ENCODE measurements around the gene ACTR3.

Gene ACTR3

DNA sequence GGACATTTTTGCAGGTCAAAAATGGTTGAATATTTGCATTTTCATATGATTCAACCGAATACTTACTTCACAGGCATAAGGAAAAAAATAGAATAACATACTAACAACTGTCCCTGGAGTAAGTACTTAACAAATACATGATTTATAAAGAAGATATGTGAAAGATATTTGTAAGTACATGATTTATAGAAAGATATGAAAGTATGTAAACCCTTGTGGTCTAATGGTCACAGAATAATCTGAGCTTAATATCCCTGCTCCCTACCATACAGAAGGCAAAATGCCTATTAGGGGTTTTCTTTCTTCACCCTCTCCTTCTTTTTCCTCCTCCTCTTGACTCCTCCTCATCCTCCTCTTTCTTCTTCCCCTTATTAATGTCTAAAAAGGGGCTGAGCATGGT, 20.6 kb upstream of the ACTR3 start:
- no peak for TF ChIP-seq CTCF (IDR thresholded peaks at IDR 0.05; ENCODE audit: low read depth, low read length, missing control alignments)
- in situ Hi-C loops (cut with HindIII; ENCODE audit: low pct_ligation_motif_present, low sequenced_read_pairs) = no loop called here
- H3K27ac ChIP-seq = no peak overlapping the region
- no peak for DNase-seq
- no peak overlapping the region for H3K4me3 ChIP-seq (ENCODE audit: low read depth, low read length)
- no peaks in the 10 kb centered on the region for H3K27me3 ChIP-seq (replicated peaks)
- H3K36me3 ChIP-seq (replicated peaks) = no peaks in the 10 kb centered on the region

GRCh38 chr2:113872201-113872600, 17.7 kb upstream of the ACTR3 start:
- H3K36me3 ChIP-seq (replicated peaks) = no peaks in the 10 kb centered on the region
- H3K27ac ChIP-seq = no peak overlapping the region
- no peak for TF ChIP-seq CTCF (IDR thresholded peaks at IDR 0.05; ENCODE audit: low read depth, low read length, missing control alignments)
- DNase-seq = peak; percentile 22
- no peak overlapping the region for H3K4me3 ChIP-seq (ENCODE audit: low read depth, low read length)
- H3K27me3 ChIP-seq (replicated peaks) = no peaks in the 10 kb centered on the region
- in situ Hi-C loops (cut with HindIII; ENCODE audit: low pct_ligation_motif_present, low sequenced_read_pairs) = no loop called here

DNA sequence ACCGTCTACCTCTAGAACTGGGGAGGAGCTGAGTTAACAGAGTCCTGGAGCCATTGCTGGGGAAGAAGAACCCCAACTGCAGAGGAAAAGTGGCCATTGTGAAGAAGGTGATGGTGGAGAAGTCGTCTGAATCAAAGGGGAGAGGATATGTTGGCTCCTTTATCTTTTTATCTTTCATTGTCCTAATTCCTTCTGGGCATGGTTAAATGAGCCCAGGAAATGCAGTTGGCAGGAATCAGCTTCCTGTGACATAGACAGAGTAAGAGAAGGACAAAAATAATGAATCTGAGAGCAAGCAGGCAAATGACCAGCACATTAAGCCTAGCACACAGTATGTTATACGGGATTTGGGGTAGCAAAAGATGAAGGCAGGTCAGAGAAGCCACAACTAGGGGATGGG, 16.0 kb upstream of the ACTR3 start:
- TF ChIP-seq CTCF (IDR thresholded peaks at IDR 0.05; ENCODE audit: low read depth, low read length, missing control alignments) = no peak
- in situ Hi-C loops (cut with HindIII; ENCODE audit: low pct_ligation_motif_present, low sequenced_read_pairs) = no loop called here
- no peaks in the 10 kb centered on the region for H3K36me3 ChIP-seq (replicated peaks)
- H3K27ac ChIP-seq = no peak overlapping the region
- DNase-seq = no peak
- H3K27me3 ChIP-seq (replicated peaks) = no peaks in the 10 kb centered on the region
- no peak overlapping the region for H3K4me3 ChIP-seq (ENCODE audit: low read depth, low read length)

GRCh38 chr2:113875135-113875534, 14.8 kb upstream of the ACTR3 start:
- Histone ChIP-seq H3K4me3 (ENCODE audit: low read depth, low read length) (no peak overlapping the region), H3K27ac (no peak overlapping the region), H3K36me3 (replicated peaks) (no peaks in the 10 kb centered on the region), H3K27me3 (replicated peaks) (no peaks in the 10 kb centered on the region)
- no peak for DNase-seq
- TF ChIP-seq CTCF (IDR thresholded peaks at IDR 0.05; ENCODE audit: low read depth, low read length, missing control alignments) = no peak
- in situ Hi-C loops (cut with HindIII; ENCODE audit: low pct_ligation_motif_present, low sequenced_read_pairs) = no loop called here

GRCh38 chr2:113876503-113877387, 13.1 kb upstream of the ACTR3 start:
- in situ Hi-C loops (cut with HindIII; ENCODE audit: low pct_ligation_motif_present, low sequenced_read_pairs) = no loop called here
- DNase-seq = no peak
- H3K36me3 ChIP-seq (replicated peaks) = no peaks in the 10 kb centered on the region
- H3K27ac ChIP-seq = no peak overlapping the region
- no peak for TF ChIP-seq CTCF (IDR thresholded peaks at IDR 0.05; ENCODE audit: low read depth, low read length, missing control alignments)
- H3K27me3 ChIP-seq (replicated peaks) = no peaks in the 10 kb centered on the region
- H3K4me3 ChIP-seq (ENCODE audit: low read depth, low read length) = no peak overlapping the region
